PC-3 (cell line): Measurements from ENCODE around the gene DCLK1.

ENCODE experiments used
- EZH2 ChIP-seq: fragments of 300-600 bp; sonication (generic); IDR thresholded peaks from one replicate; pipeline ENCODE4 v1.6.1; 2017; ENCODE audit warnings: antibody characterized with exemption, mild to moderate bottlenecking, low read length; ENCODE audit not compliant: unreplicated experiment
- EZH2phosphoT487 ChIP-seq: fragments of 300-600 bp; sonication (generic); IDR thresholded peaks from 2 replicates; pipeline ENCODE4 v1.6.1; 2018; ENCODE audit warnings: mild to moderate bottlenecking, antibody characterized with exemption, low read length, borderline replicate concordance
- TF ChIP-seq, protein P1 (sequence below): fragments of 300-600 bp; sonication (generic); conservative IDR thresholded peaks from 2 replicates; pipeline ENCODE4 v1.5.1; 2017; ENCODE audit warnings: antibody characterized with exemption, low read depth, mild to moderate bottlenecking, low read length

DNA sequence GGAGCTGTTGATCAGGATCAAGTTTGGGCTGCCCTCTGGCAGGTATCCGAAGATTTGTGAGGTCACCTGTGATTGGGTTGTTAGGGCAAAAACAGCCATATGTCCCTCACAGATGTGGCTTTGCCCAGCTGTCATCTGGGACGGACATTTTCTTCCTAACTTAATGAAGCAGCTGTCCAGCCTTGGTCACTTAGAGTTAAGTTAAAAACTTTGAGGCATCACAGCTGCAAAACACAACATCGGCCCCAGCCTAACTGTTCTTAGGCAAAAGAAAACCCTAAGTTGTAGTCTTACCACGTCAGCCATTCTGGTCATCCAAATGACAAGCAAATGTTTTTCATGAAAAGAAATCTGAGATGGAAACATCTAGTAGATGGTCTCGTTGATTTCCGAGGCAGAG, 318.4 kb downstream of the DCLK1 start:
- TF ChIP-seq, protein P1, sequence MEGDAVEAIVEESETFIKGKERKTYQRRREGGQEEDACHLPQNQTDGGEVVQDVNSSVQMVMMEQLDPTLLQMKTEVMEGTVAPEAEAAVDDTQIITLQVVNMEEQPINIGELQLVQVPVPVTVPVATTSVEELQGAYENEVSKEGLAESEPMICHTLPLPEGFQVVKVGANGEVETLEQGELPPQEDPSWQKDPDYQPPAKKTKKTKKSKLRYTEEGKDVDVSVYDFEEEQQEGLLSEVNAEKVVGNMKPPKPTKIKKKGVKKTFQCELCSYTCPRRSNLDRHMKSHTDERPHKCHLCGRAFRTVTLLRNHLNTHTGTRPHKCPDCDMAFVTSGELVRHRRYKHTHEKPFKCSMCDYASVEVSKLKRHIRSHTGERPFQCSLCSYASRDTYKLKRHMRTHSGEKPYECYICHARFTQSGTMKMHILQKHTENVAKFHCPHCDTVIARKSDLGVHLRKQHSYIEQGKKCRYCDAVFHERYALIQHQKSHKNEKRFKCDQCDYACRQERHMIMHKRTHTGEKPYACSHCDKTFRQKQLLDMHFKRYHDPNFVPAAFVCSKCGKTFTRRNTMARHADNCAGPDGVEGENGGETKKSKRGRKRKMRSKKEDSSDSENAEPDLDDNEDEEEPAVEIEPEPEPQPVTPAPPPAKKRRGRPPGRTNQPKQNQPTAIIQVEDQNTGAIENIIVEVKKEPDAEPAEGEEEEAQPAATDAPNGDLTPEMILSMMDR = no peak
- TF ChIP-seq EZH2 (no peak), EZH2phosphoT487 (no peak)
